Endodermal cell (in vitro differentiated cells): ENCODE data around the gene ZFYVE16. TPM values are rescaled to one million over a fixed set of nuclear protein-coding genes. Genes with fewer than 3 reads are reported as not detected.

ENCODE experiments used
- DNase-seq: peaks from one replicate; pipeline ENCODE4 v3.0.0-alpha.2; 2017
- H3K27ac ChIP-seq: 2 replicates; pipeline ENCODE4 v1.5.1; 2013; ENCODE audit warnings: mild to moderate bottlenecking, low read depth, low read length, moderate library complexity
- H3K27me3 ChIP-seq: 2 replicates; pipeline ENCODE4 v1.6.1; 2013; ENCODE audit warnings: mild to moderate bottlenecking, low read length, moderate library complexity; ENCODE audit not compliant: insufficient read depth, control insufficient read depth, poor library complexity, severe bottlenecking
- H3K36me3 ChIP-seq: 2 replicates; pipeline ENCODE4 v1.7.0; 2013; ENCODE audit warnings: mild to moderate bottlenecking, low read length, moderate library complexity; ENCODE audit not compliant: control insufficient read depth, insufficient read depth
- H3K4me1 ChIP-seq: one replicate; pipeline ENCODE4 v1.7.0; 2013; ENCODE audit warnings: low read length; ENCODE audit not compliant: control insufficient read depth, insufficient read depth
- H3K4me3 ChIP-seq: 2 replicates; pipeline ENCODE4 v1.5.1; 2013; ENCODE audit warnings: mild to moderate bottlenecking, low read length, moderate library complexity
- H3K9ac ChIP-seq: 2 replicates; pipeline ENCODE4 v1.6.1; 2013; ENCODE audit warnings: mild to moderate bottlenecking, low read length, moderate library complexity; ENCODE audit not compliant: poor library complexity, severe bottlenecking; ENCODE audit errors: extremely low read depth
- H3K9me3 ChIP-seq: 2 replicates; pipeline ENCODE4 v1.6.1; 2013; ENCODE audit warnings: mild to moderate bottlenecking, low read length, moderate library complexity; ENCODE audit not compliant: control insufficient read depth
- H3K27ac Mint-ChIP-seq: 2 replicates; pipeline ENCODE4 v1.8.0; 2020; ENCODE audit warnings: mixed read lengths
- H3K27me3 Mint-ChIP-seq: 2 replicates; pipeline ENCODE4 v1.8.0; 2021; ENCODE audit warnings: mild to moderate bottlenecking, mixed read lengths; ENCODE audit not compliant: insufficient read depth
- H3K36me3 Mint-ChIP-seq: 2 replicates; pipeline ENCODE4 v1.8.0; 2020; ENCODE audit warnings: low read depth, mixed read lengths
- H3K4me1 Mint-ChIP-seq: 2 replicates; pipeline ENCODE4 v1.8.0; 2020; ENCODE audit warnings: mixed read lengths
- H3K4me3 Mint-ChIP-seq: 2 replicates; pipeline ENCODE4 v1.8.0; 2020; ENCODE audit warnings: mild to moderate bottlenecking, moderate library complexity, mixed read lengths
- H3K9me3 Mint-ChIP-seq: 2 replicates; pipeline ENCODE4 v1.8.0; 2020; ENCODE audit warnings: mild to moderate bottlenecking, mixed read lengths
- CTCF ChIP-seq: fragments of 200-600 bp; sonication (generic); conservative IDR thresholded peaks from 2 replicates; pipeline ENCODE4 v1.5.0; 2021; ENCODE audit warnings: antibody characterized with exemption, mild to moderate bottlenecking
- WGBS, 2 experiments: methylation state at CpG; one replicate each; pipeline versions ENCODE4 v1.1.5 to v1.1.7; 2013; ENCODE audit warnings: missing lambda C conversion rate in 2 of 2, mixed read lengths in 1 of 2; ENCODE audit not compliant: insufficient coverage in 1 of 2, insufficient read length in 1 of 2; 5-methylcytosine and 5-hydroxymethylcytosine counted together
- total RNA-seq, 2 donors: library from RNA; stranded (reverse); fragmentation: NEBNext Ultra II Directional in 1 of 2; extraction: Animal tissue kit (Norgen Biotek cat#: 25700) in 1 of 2; gene quantifications; 2 replicates in 1 of 2; 3 replicates in 1 of 2; pipeline ENCODE4 v1.2.1, GENCODE V29; 2021

Gene ZFYVE16
- total RNA-seq, 2 donors from 2014 or later: 58.3 to 85.0 TPM

DNA sequence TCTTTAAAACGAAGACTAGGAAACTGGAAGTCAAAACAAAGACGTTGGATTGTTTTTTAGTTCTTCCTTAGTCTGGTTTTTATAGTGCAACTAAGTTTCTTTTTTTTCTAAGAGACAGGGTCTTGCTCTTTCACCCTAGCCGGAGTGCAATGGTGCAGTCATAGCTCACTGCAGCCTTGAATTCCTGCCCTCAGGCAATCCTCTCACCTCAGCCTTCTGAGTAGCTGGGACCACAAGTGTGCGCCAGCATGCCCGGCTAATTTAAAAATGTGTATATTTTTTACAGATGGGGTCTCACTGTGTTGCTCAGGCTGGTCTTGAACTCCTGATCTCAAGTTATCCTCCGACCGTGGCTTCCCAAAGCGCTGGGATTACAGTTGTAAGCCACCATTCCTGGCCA, 27.6 kb downstream of the ZFYVE16 start:
- Histone ChIP-seq H3K27me3 (no peaks in the 10 kb centered on the region), H3K9me3 (no peaks in the 10 kb centered on the region), H3K4me1 (peaks cover 3% of the 10 kb centered on the region), H3K27ac (no peak overlapping the region), H3K4me3 (no peak overlapping the region), H3K36me3 (peaks cover 48% of the 10 kb centered on the region), H3K9ac (no peak overlapping the region)
- no peak for TF ChIP-seq CTCF
- H3K4me3 Mint-ChIP-seq: no peak overlapping the region
- peaks cover 21% of the 10 kb centered on the region for H3K9me3 Mint-ChIP-seq
- H3K27ac Mint-ChIP-seq: no peak overlapping the region
- peaks cover 18% of the 10 kb centered on the region for H3K4me1 Mint-ChIP-seq
- peaks cover 41% of the 10 kb centered on the region for H3K36me3 Mint-ChIP-seq
- DNase-seq: no peak
- H3K27me3 Mint-ChIP-seq: no peaks in the 10 kb centered on the region
- WGBS, 2 experiments: 96 to 100% methylated on average over 2 to 8 of the region's 8 CpGs

GRCh38 chr5:80437326-80437725, 29.5 kb downstream of the ZFYVE16 start:
- no peak for DNase-seq
- H3K27ac Mint-ChIP-seq: no peak overlapping the region
- no peaks in the 10 kb centered on the region for H3K9me3 ChIP-seq
- peaks cover 63% of the 10 kb centered on the region for H3K36me3 ChIP-seq
- no peak overlapping the region for H3K4me3 ChIP-seq
- H3K9ac ChIP-seq: no peak overlapping the region
- H3K9me3 Mint-ChIP-seq: peaks cover 5% of the 10 kb centered on the region
- WGBS, 2 experiments: 95 to 96% methylated on average over 2 to 3 of the region's 3 CpGs
- H3K27ac ChIP-seq: no peak overlapping the region
- H3K36me3 Mint-ChIP-seq: peaks cover 54% of the 10 kb centered on the region
- TF ChIP-seq CTCF: no peak
- H3K4me1 Mint-ChIP-seq: peaks cover 25% of the 10 kb centered on the region
- peaks cover 3% of the 10 kb centered on the region for H3K4me1 ChIP-seq
- H3K27me3 ChIP-seq: no peaks in the 10 kb centered on the region
- no peaks in the 10 kb centered on the region for H3K27me3 Mint-ChIP-seq
- no peak overlapping the region for H3K4me3 Mint-ChIP-seq

DNA sequence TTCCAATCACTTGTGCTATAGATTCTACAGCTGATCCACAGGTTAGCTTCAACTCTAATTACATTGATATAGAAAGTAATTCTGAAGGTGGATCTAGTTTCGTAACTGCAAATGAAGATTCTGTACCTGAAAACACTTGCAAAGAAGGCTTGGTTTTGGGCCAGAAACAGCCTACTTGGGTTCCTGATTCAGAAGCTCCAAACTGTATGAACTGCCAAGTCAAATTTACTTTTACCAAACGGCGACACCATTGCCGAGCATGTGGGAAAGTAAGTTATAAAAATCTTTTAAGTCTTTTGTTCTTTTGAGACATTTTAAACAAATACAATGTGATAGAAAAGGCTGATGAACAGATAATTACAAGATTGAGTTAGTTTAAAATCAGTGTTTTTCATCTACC, 30.9 kb downstream of the ZFYVE16 start:
- Histone ChIP-seq H3K36me3 (peaks cover 77% of the 10 kb centered on the region), H3K9ac (no peak overlapping the region), H3K4me3 (no peak overlapping the region), H3K27ac (no peak overlapping the region), H3K27me3 (no peaks in the 10 kb centered on the region), H3K4me1 (peaks cover 3% of the 10 kb centered on the region), H3K9me3 (no peaks in the 10 kb centered on the region)
- DNase-seq: no peak
- Mint-ChIP-seq H3K27ac (no peak overlapping the region), H3K4me3 (no peak overlapping the region), H3K27me3 (no peaks in the 10 kb centered on the region), H3K4me1 (peaks cover 25% of the 10 kb centered on the region), H3K36me3 (peaks cover 56% of the 10 kb centered on the region), H3K9me3 (no peaks in the 10 kb centered on the region)
- 88 to 97% methylated on average over 1 to 4 of the region's 4 CpGs for WGBS, 2 experiments
- no peak for TF ChIP-seq CTCF
